AG04450 (cell line): ENCODE data around the gene ETV6. TPM values are rescaled to one million over a fixed set of nuclear protein-coding genes. Genes with fewer than 3 reads are reported as not detected.

Experiments used
- CTCF ChIA-PET: fragments of 300-600, 350-600 bp; formaldehyde crosslinking; extraction: SDS; loops from one replicate; lab custom pipeline; 2022; ENCODE audit warnings: antibody characterized with exemption, inconsistent platforms; lab: Charles Lee
- POLR2A ChIA-PET: fragments of 350-600 bp; formaldehyde crosslinking; extraction: SDS; loops from one replicate; lab custom pipeline; 2021; ENCODE audit warnings: antibody characterized with exemption, inconsistent platforms; lab: Yijun Ruan, JAX
- DNase-seq: peaks from one replicate; pipeline ENCODE4 v3.0.0-alpha.2; 2011; ENCODE audit warnings: low read depth, low spot score
- H3K27ac ChIP-seq: one replicate; pipeline ENCODE4 v1.5.1; 2012; ENCODE audit warnings: low read depth, low read length, control low read depth
- H3K27me3 ChIP-seq: one replicate; pipeline ENCODE4 v1.6.0; 2012; ENCODE audit warnings: low read length; ENCODE audit not compliant: control insufficient read depth, insufficient read depth
- H3K4me3 ChIP-seq: 2 replicates; pipeline ENCODE4 v1.5.1; 2011; ENCODE audit warnings: mild to moderate bottlenecking, low read depth, low read length, control low read depth
- H3K9me3 ChIP-seq: 2 replicates; pipeline ENCODE4 v1.5.1; 2012; ENCODE audit warnings: low read length; ENCODE audit not compliant: control insufficient read depth, insufficient read depth
- polyA plus RNA-seq: library from polyadenylated mRNA; depleted of rRNA; stranded (reverse); fragments of >200 nt; gene quantifications from 2 replicates; pipeline ENCODE4 v1.2.3, GENCODE V29; 2011
- TF ChIP-seq, protein P1 (sequence below): IDR thresholded peaks from 2 replicates; pipeline ENCODE4 v1.5.1; 2011; ENCODE audit warnings: low read depth, low read length, control low read depth, inconsistent platforms

The ETV6 gene
- polyA plus RNA-seq, 1 experiment: 7.9 TPM

DNA sequence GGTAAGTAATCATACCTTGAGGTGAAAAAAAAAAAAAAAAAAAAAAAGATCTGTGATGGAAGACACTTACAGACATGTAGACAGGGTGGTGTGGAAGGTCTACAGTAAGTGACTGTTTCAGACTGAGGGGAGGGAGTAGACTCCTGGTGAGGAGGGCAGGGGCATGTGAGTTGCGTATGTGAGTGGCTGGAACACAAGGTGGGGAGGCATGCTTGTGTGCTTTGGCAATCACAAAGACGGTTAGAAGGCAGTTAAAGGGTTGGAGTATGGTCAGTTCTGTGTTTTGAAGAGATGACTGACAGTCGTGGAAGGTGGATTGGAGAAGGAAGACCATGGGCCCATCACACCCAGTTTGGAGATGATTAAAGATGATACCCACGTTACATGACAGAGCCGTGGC, 65.2 kb downstream of the ETV6 start:
- no peaks in the 10 kb centered on the region for H3K27me3 ChIP-seq
- CTCF ChIA-PET: no interaction called here
- TF ChIP-seq, protein P1, sequence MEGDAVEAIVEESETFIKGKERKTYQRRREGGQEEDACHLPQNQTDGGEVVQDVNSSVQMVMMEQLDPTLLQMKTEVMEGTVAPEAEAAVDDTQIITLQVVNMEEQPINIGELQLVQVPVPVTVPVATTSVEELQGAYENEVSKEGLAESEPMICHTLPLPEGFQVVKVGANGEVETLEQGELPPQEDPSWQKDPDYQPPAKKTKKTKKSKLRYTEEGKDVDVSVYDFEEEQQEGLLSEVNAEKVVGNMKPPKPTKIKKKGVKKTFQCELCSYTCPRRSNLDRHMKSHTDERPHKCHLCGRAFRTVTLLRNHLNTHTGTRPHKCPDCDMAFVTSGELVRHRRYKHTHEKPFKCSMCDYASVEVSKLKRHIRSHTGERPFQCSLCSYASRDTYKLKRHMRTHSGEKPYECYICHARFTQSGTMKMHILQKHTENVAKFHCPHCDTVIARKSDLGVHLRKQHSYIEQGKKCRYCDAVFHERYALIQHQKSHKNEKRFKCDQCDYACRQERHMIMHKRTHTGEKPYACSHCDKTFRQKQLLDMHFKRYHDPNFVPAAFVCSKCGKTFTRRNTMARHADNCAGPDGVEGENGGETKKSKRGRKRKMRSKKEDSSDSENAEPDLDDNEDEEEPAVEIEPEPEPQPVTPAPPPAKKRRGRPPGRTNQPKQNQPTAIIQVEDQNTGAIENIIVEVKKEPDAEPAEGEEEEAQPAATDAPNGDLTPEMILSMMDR: no peak

DNA sequence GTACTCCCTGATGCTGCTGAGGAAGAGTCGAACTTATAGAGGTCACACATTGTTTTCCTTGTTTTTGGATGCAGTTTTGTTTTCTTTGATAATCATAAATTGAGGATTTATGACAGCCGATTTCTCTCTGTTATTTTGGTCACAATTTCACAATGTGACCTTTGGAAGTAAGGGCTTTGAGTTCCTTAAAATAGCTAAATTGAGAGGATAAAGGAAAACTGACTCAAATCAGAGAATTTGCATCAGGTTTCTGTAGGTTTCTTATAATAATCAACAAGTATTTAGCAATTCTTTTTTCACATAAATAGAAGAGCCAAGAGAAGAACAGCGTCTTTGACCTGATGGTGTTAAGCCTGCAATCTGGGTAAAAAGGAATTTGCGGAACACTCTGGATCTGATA, 66.1 kb downstream of the ETV6 start:
- Histone ChIP-seq H3K27me3 (no peaks in the 10 kb centered on the region), H3K4me3 (no peak overlapping the region), H3K9me3 (no peaks in the 10 kb centered on the region), H3K27ac (no peak overlapping the region)
- ChIA-PET CTCF (interaction anchor here (0.6 kb wide), 1 partner anchor 545 kb away, joined by 3 read pairs; no protein-coding TSS in a partner anchor), POLR2A (interaction anchor here (0.7 kb wide), 1 partner anchor 310 kb away, joined by 8 read pairs; no protein-coding TSS in a partner anchor)
- no peak for DNase-seq
- TF ChIP-seq, protein P1: no peak

More for the DNA sequence above, 65.2 kb downstream of the ETV6 start:
- POLR2A ChIA-PET: interaction anchor here (0.6 kb wide), 1 partner anchor 31 kb away, joined by 4 read pairs; no protein-coding TSS in a partner anchor
- Histone ChIP-seq H3K27ac (no peak overlapping the region), H3K4me3 (no peak overlapping the region), H3K9me3 (no peaks in the 10 kb centered on the region)
- no peak for DNase-seq

DNA sequence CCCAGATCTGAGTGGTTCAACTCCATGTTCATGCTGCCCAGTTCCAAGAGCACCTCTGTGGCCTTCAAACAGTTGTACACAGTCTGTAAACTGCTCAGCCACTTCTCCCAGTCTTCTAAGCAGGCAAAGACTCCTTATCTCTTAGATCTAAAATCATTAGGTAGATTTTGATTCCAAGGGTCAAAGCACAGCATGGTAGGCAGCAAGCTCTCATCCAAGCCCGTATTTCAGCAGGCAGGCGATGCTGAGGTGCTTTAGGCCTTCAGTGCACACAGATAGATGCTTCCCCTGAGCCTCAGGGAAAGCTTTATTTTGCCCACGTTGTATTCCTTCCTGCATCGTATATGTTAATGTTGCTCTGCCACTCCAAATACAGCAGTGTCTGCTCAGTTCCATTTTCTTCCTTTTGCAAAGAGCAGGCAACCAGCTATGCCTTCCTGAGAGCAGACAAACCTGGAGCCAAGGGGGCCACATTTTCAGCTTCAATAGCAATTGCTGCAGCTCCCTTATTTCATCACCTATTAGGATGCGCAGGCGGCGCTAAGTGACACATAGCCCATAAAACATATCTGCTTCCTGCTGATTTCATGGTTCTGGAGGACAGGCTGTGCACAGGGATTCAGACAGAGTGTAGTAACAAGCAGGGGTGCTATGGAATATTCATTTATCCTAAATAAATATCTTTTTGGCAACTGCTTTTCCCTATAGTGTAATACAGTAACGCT, 67.5 kb downstream of the ETV6 start:
- no peak overlapping the region for H3K4me3 ChIP-seq
- ChIA-PET CTCF (interaction anchor here (1.0 to 1.2 kb wide), 2 partner anchors 8 to 164 kb away, joined by 3 to 5 read pairs; no protein-coding TSS in a partner anchor), POLR2A (no interaction called here)
- H3K27me3 ChIP-seq: no peaks in the 10 kb centered on the region
- no peaks in the 10 kb centered on the region for H3K9me3 ChIP-seq
- H3K27ac ChIP-seq: peak overlapping the region; percentile 33
- DNase-seq: no peak
- TF ChIP-seq, protein P1: no peak

DNA sequence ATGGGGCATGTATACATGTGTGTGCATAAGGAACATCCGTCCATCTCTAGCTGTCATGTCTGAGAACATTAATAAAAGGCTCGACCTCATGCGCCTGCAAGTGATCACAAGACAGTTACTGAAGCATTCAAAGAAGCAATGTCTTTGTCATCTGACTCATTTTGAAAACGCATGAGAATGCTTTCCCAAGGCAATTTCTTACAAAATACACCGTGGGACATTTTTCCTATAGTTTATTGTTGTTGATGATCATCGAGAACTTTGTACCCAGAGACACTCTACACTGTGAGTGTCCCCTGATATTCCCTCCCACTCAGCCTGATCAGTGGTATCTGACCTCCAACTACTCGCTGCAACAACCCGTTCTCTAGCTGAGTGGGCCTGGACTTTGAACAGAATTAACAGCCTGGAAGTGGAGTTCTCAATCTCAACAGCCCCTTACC, 68.1 kb downstream of the ETV6 start:
- no peak for DNase-seq
- Histone ChIP-seq H3K4me3 (no peak overlapping the region), H3K9me3 (no peaks in the 10 kb centered on the region), H3K27ac (peak overlapping the region; percentile 87), H3K27me3 (no peaks in the 10 kb centered on the region)
- ChIA-PET POLR2A (interaction anchor here (1.1 kb wide), 1 partner anchor 67 kb away, joined by 4 read pairs; no protein-coding TSS in a partner anchor), CTCF (no interaction called here)
- TF ChIP-seq, protein P1: no peak

DNA sequence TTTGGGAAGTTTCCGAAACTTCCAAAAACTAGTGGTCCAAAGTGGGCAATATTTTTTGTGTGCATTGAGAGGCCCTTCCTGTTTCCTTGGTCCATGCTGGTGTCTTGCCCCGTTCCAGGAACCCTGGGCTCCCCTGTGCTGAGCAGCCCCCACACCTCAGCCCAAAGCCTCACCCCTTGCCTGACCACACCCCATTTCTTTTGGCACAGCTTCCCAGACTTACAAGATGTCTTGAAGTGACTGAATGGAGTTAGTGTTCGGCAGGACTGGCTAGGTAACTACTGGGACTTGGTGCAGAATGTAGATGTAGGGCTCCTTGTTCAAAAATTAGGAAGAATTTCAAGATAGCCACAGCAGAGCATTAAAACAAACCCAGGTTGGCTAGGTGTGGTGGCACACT, 68.6 kb downstream of the ETV6 start:
- CTCF ChIA-PET: no interaction called here

More for the DNA sequence above, 68.6 kb downstream of the ETV6 start:
- no peaks in the 10 kb centered on the region for H3K9me3 ChIP-seq
- no peaks in the 10 kb centered on the region for H3K27me3 ChIP-seq
- TF ChIP-seq, protein P1: no peak
- peak overlapping the region; percentile 87 for H3K27ac ChIP-seq
- H3K4me3 ChIP-seq: no peak overlapping the region
- POLR2A ChIA-PET: interaction anchor here (0.6 to 1.1 kb wide), 2 partner anchors 68 to 836 kb away, joined by 3 to 4 read pairs; no protein-coding TSS in a partner anchor
- DNase-seq: no peak
